HFFc6 (cell line): ENCODE data around the gene WDR20. TPM values are rescaled to one million over a fixed set of nuclear protein-coding genes. Genes with fewer than 3 reads are reported as not detected.
A peak's percentile ranks its signal among the peaks of the same experiment; 100 is the strongest.

ENCODE experiments used
- DNase-seq: peaks from one replicate; pipeline ENCODE4 v3.0.0-alpha.2; 2018
- H3K27ac Mint-ChIP-seq: 2 replicates; pipeline ENCODE4 v1.8.0; 2020; ENCODE audit warnings: mild to moderate bottlenecking, mixed read lengths
- H3K27me3 Mint-ChIP-seq: 2 replicates; pipeline ENCODE4 v1.8.0; 2021; ENCODE audit warnings: mild to moderate bottlenecking, moderate library complexity, mixed read lengths; ENCODE audit not compliant: insufficient read depth
- H3K36me3 Mint-ChIP-seq: 2 replicates; pipeline ENCODE4 v1.8.0; 2021; ENCODE audit warnings: low read depth, mixed read lengths
- H3K4me1 Mint-ChIP-seq: 2 replicates; pipeline ENCODE4 v1.8.0; 2020; ENCODE audit warnings: low read depth, mixed read lengths
- H3K4me3 Mint-ChIP-seq: 2 replicates; pipeline ENCODE4 v1.8.0; 2020; ENCODE audit warnings: mild to moderate bottlenecking, moderate library complexity, mixed read lengths
- H3K9me3 Mint-ChIP-seq: 2 replicates; pipeline ENCODE4 v1.8.0; 2020; ENCODE audit warnings: mild to moderate bottlenecking, mixed read lengths
- total RNA-seq, 6 experiments: library from RNA; stranded (reverse); fragmentation: NEBNext Ultra II Directional; extraction: Animal tissue kit (Norgen Biotek cat#: 25700); gene quantifications; 2 replicates in 1 of 6; 3 replicates in 5 of 6; pipeline ENCODE4 v1.2.3, GENCODE V29; 2021
- TF ChIP-seq, protein P1 (sequence below): fragments of 200-600 bp; sonication (generic); IDR thresholded peaks from 2 replicates; pipeline ENCODE4 v1.5.0; 2021; ENCODE audit warnings: antibody characterized with exemption, mild to moderate bottlenecking

Gene WDR20
- total RNA-seq, 6 experiments from 2014 or later: 24.4 to 28.7 (median 27.7) TPM

DNA sequence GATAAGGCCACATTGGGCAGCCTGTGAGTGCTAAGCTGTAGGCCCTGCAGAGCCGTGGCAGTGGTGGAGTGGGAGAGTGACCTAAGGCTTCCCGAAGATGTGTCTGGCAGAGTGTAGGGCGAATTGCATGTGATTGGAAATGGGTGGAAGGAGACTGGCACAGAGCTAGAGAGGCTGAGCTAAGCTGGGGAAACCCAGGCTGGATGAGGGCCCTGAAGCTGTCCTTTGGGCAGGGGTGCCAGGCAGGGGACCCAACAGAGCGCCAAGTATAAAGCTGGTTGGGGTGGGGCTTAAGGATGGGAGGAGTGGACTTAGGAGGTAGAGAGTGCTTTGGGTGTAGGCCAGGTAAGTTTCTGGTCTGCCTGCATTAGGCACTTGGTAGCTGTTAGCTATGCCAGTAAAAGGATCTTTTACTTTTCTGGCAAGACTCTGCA is 47.9 kb downstream of the WDR20 start:
- 0 out of 2 replicates have a peak, but pooled peaks cover 7% of the 10 kb centered on the region for H3K36me3 Mint-ChIP-seq
- peak overlapping the region; percentile 81 for H3K27ac Mint-ChIP-seq
- no peak for DNase-seq
- TF ChIP-seq, protein P1, sequence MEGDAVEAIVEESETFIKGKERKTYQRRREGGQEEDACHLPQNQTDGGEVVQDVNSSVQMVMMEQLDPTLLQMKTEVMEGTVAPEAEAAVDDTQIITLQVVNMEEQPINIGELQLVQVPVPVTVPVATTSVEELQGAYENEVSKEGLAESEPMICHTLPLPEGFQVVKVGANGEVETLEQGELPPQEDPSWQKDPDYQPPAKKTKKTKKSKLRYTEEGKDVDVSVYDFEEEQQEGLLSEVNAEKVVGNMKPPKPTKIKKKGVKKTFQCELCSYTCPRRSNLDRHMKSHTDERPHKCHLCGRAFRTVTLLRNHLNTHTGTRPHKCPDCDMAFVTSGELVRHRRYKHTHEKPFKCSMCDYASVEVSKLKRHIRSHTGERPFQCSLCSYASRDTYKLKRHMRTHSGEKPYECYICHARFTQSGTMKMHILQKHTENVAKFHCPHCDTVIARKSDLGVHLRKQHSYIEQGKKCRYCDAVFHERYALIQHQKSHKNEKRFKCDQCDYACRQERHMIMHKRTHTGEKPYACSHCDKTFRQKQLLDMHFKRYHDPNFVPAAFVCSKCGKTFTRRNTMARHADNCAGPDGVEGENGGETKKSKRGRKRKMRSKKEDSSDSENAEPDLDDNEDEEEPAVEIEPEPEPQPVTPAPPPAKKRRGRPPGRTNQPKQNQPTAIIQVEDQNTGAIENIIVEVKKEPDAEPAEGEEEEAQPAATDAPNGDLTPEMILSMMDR: no peak
- peak overlapping the region; percentile 69 for H3K4me3 Mint-ChIP-seq
- peaks cover 65% of the 10 kb centered on the region for H3K4me1 Mint-ChIP-seq
- H3K27me3 Mint-ChIP-seq: no peaks in the 10 kb centered on the region
- H3K9me3 Mint-ChIP-seq: no peaks in the 10 kb centered on the region

DNA sequence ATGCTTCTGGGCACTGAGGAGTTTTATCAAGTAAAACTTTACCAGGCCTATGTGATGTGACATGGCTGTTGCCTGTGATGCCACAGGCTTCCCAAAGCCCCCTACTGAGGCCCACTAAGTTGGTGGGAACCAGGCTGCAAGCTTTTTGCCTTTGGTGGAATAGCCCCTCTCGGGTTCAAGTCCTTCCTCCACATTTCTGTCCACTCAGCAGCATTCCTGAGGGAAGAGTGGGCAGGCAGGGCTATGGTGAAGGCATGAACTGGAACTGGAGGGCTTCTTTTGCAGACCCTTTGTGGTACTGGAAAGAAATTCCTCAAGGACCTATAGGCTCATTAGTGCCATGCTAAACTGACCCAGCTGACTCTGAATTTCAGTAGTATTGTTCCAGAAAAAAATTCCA is 48.5 kb downstream of the WDR20 start:
- no peaks in the 10 kb centered on the region for H3K9me3 Mint-ChIP-seq
- no peak for DNase-seq
- H3K36me3 Mint-ChIP-seq: 0 out of 2 replicates have a peak, but pooled peaks cover 4% of the 10 kb centered on the region
- TF ChIP-seq, protein P1: no peak
- H3K27ac Mint-ChIP-seq: no peak overlapping the region
- no peak overlapping the region for H3K4me3 Mint-ChIP-seq
- H3K27me3 Mint-ChIP-seq: no peaks in the 10 kb centered on the region
- peaks cover 59% of the 10 kb centered on the region for H3K4me1 Mint-ChIP-seq

DNA sequence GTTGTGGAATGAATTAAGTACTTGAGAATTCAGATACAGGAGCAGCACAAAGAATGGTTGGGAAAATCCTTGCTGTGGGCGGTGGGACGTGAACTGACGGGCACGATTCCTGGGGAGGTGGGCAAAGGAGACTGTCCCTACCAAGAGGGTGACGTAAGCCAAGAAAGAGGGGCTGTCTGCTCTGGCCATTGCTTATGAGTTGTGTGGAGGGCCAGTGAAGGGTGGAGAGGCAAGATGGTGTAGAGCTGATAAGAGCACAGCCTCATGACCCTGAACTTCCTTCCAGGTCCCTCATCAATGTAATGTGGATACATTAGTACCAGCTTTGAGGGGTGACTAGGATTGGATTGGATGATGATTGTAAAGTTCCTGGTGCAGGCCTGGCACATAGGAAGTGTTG is 50.2 kb downstream of the WDR20 start:
- H3K27me3 Mint-ChIP-seq: no peaks in the 10 kb centered on the region
- H3K9me3 Mint-ChIP-seq: no peaks in the 10 kb centered on the region
- H3K4me3 Mint-ChIP-seq: no peak overlapping the region
- H3K4me1 Mint-ChIP-seq: peaks cover 58% of the 10 kb centered on the region
- TF ChIP-seq, protein P1: no peak
- 0 out of 2 replicates have a peak overlapping the region, but pooled peaks have one; percentile 46 for H3K27ac Mint-ChIP-seq
- H3K36me3 Mint-ChIP-seq: no peaks in the 10 kb centered on the region
- no peak for DNase-seq

DNA sequence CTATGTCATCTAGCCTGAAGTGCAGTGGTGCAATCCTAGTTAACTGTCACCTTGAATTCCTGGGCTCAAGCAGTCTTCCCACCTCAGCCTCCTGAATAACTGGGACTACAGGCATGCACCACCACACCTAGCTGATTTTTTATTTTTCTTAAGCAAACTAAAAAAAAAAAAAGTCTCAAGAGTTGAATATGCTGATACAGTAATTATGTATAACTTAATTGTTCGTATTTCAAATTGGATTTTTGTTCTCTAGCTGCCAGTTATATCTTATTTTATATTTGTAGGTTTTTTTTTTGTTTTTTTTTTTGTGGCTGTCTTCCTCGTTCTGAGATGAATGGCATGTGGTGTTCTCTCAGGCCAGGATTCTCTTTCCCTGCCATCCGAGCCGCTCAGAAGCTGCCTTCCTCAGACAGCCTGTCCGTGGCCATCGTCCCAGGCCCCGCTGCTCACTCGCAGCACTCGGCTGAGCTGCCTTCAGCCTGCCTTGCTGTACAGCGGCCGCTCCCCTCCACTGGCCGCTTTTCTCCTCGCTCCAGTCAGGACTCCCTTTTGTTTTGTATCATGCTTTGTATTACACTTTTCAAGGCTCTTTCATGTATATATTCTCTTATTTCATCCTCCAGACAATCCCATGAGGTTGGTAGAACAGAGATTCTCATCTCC is 53.3 kb downstream of the WDR20 start:
- TF ChIP-seq, protein P1: no peak
- H3K27me3 Mint-ChIP-seq: no peaks in the 10 kb centered on the region
- H3K36me3 Mint-ChIP-seq: 0 out of 2 replicates have a peak, but pooled peaks cover 3% of the 10 kb centered on the region
- no peak overlapping the region; the same call in 1 of the 2 replicates for H3K27ac Mint-ChIP-seq
- no peaks in the 10 kb centered on the region for H3K9me3 Mint-ChIP-seq
- no peak for DNase-seq
- H3K4me1 Mint-ChIP-seq: peaks cover 53% of the 10 kb centered on the region
- no peak overlapping the region for H3K4me3 Mint-ChIP-seq

DNA sequence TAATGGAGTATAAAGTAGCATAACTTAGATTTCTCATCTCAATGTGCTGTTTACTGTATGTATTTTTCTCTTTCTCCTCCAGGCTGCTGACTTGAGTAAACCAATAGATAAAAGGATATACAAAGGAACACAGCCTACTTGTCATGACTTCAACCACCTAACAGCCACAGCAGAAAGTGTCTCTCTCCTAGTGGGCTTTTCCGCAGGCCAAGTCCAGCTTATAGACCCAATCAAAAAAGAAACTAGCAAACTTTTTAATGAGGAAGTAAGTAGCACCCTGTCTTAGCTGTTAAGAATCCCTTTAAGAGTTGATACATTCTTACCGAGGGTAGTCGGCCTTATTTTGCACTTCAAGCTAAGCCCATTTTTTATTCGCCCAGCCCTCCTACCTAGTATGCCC is 55.2 kb downstream of the WDR20 start:
- Mint-ChIP-seq H3K36me3 (peaks cover 15% of the 10 kb centered on the region), H3K27me3 (no peaks in the 10 kb centered on the region; the same call in 1 of the 2 replicates)

More for the DNA sequence above, 55.2 kb downstream of the WDR20 start:
- no peak for DNase-seq
- no peak overlapping the region for H3K27ac Mint-ChIP-seq
- H3K4me1 Mint-ChIP-seq: peaks cover 44% of the 10 kb centered on the region
- H3K4me3 Mint-ChIP-seq: no peak overlapping the region
- TF ChIP-seq, protein P1: no peak
- no peaks in the 10 kb centered on the region for H3K9me3 Mint-ChIP-seq
